Non-pigmented ciliary epithelial cell (primary cell): ENCODE measurements around the gene ASCC1.
"Not testable (repeated sequence)": the region's sequence is repeated elsewhere in the genome, so short reads cannot be mapped to it uniquely, and the experiment has no call there.

Source experiments
- DNase-seq: peaks from one replicate; pipeline ENCODE4 v3.0.0-alpha.2; 2010; ENCODE audit warnings: low read depth

The ASCC1 gene

GRCh38 chr10:72248468-72249151 is 32.5 kb upstream of the ASCC1 start:
- peak; percentile 50 for DNase-seq

GRCh38 chr10:72245949-72246525 is 30.0 kb upstream of the ASCC1 start:
- no peak for DNase-seq

- no peak for DNase-seq
Measured at GRCh38 chr10:72244573-72245038, 28.5 kb upstream of the ASCC1 start.

GRCh38 chr10:72243822-72244437 is 27.9 kb upstream of the ASCC1 start:
- DNase-seq = peak; percentile 60

- no peak for DNase-seq
Measured at GRCh38 chr10:72242675-72243074, 26.6 kb upstream of the ASCC1 start.

GRCh38 chr10:72241691-72242252 is 25.7 kb upstream of the ASCC1 start:
- no peak for DNase-seq

GRCh38 chr10:72240371-72240770 is 24.3 kb upstream of the ASCC1 start:
- no peak for DNase-seq

- no peak for DNase-seq
Measured at GRCh38 chr10:72239409-72239808, 23.3 kb upstream of the ASCC1 start.

GRCh38 chr10:72238392-72239175 is 22.5 kb upstream of the ASCC1 start:
- no peak for DNase-seq

- DNase-seq = no peak
Measured at GRCh38 chr10:72235544-72236279, 19.6 kb upstream of the ASCC1 start.

- no peak for DNase-seq
Measured at GRCh38 chr10:72234560-72235095, 18.6 kb upstream of the ASCC1 start.

- no peak for DNase-seq
Measured at GRCh38 chr10:72233621-72234020, 17.5 kb upstream of the ASCC1 start.

- DNase-seq = no peak
Measured at GRCh38 chr10:72229261-72230251, 13.5 kb upstream of the ASCC1 start.

GRCh38 chr10:72228318-72228751 is 12.3 kb upstream of the ASCC1 start:
- no peak for DNase-seq

- DNase-seq = no peak
Measured at GRCh38 chr10:72227826-72228225, 11.8 kb upstream of the ASCC1 start.

GRCh38 chr10:72226418-72227027 is 10.4 kb upstream of the ASCC1 start:
- DNase-seq = no peak

GRCh38 chr10:72224191-72224590 is 8.1 kb upstream of the ASCC1 start:
- not testable (repeated sequence) for DNase-seq

GRCh38 chr10:72223743-72224101 is 7.6 kb upstream of the ASCC1 start:
- no peak for DNase-seq

GRCh38 chr10:72221278-72221677 is 5.2 kb upstream of the ASCC1 start:
- no peak for DNase-seq

GRCh38 chr10:72220637-72221036 is 4.6 kb upstream of the ASCC1 start:
- DNase-seq = no peak
